CD4-positive, alpha-beta memory T cell (primary cell): ENCODE results near the gene CDK6. TPM values are rescaled to one million over a fixed set of nuclear protein-coding genes. Genes with fewer than 3 reads are reported as not detected.

ENCODE experiments used
- CTCF ChIA-PET: fragments of 350-600 bp; sonication (Branson Sonifier 250); formaldehyde crosslinking; loops from one replicate; lab custom pipeline; 2021; ENCODE audit warnings: inconsistent platforms; ENCODE audit not compliant: partially characterized antibody; lab: Charles Lee
- POLR2A ChIA-PET: fragments of 350-600 bp; sonication (Branson Sonifier 250); formaldehyde crosslinking; loops from one replicate; lab custom pipeline; 2021; ENCODE audit not compliant: partially characterized antibody; lab: Charles Lee
- DNase-seq, 5 donors: peaks; one replicate each; pipeline versions ENCODE4 v3.0.0 to v3.0.0-alpha.2; 2020 to 2022; ENCODE audit warnings: mixed read lengths in 1 of 5
- H3K27ac ChIP-seq: one replicate; pipeline ENCODE4 v1.7.0; 2013; ENCODE audit warnings: low read depth, low read length
- H3K27me3 ChIP-seq: 2 replicates; pipeline ENCODE4 v1.7.0; 2013; ENCODE audit warnings: mild to moderate bottlenecking, low read length, moderate library complexity; ENCODE audit not compliant: insufficient read depth
- H3K36me3 ChIP-seq: 2 replicates; pipeline ENCODE4 v1.7.0; 2013; ENCODE audit warnings: mild to moderate bottlenecking, low read length, moderate library complexity; ENCODE audit not compliant: insufficient read depth
- H3K4me1 ChIP-seq: 2 replicates; pipeline ENCODE4 v1.7.0; 2013; ENCODE audit warnings: mild to moderate bottlenecking, low read length, moderate library complexity; ENCODE audit not compliant: insufficient read depth
- H3K4me3 ChIP-seq, 2 donors: one replicate each; pipeline ENCODE4 v1.7.0; 2013; ENCODE audit warnings: low read length in 2 of 2, mild to moderate bottlenecking in 1 of 2
- H3K9me3 ChIP-seq, 2 donors: one replicate each; pipeline ENCODE4 v1.7.0; 2013; ENCODE audit warnings: low read length in 2 of 2, control low read depth in 1 of 2; ENCODE audit not compliant: control insufficient read depth in 1 of 2
- H3K27ac Mint-ChIP-seq, 7 donors: one replicate each; pipeline ENCODE4 v1.8.0; 2020 to 2021; ENCODE audit warnings: mixed read lengths in 7 of 7, mild to moderate bottlenecking in 6 of 7, inconsistent platforms in 3 of 7, moderate library complexity in 3 of 7
- H3K27me3 Mint-ChIP-seq, 2 donors: one replicate each; pipeline ENCODE4 v1.8.0; 2020 to 2021; ENCODE audit warnings: mixed read lengths in 2 of 2
- H3K36me3 Mint-ChIP-seq, 2 donors: one replicate each; pipeline ENCODE4 v1.8.0; 2020 to 2021; ENCODE audit warnings: mixed read lengths in 2 of 2, inconsistent platforms in 1 of 2, mild to moderate bottlenecking in 1 of 2
- H3K4me1 Mint-ChIP-seq, 4 donors: one replicate each; pipeline ENCODE4 v1.8.0; 2020 to 2021; ENCODE audit warnings: mixed read lengths in 4 of 4, mild to moderate bottlenecking in 1 of 4
- H3K4me3 Mint-ChIP-seq, 8 donors: one replicate each; pipeline ENCODE4 v1.8.0; 2020 to 2021; ENCODE audit warnings: mixed read lengths in 8 of 8, mild to moderate bottlenecking in 7 of 8, moderate library complexity in 6 of 8, inconsistent platforms in 3 of 8
- H3K9me3 Mint-ChIP-seq, 8 donors: one replicate each; pipeline ENCODE4 v1.8.0; 2020 to 2021; ENCODE audit warnings: mixed read lengths in 8 of 8, mild to moderate bottlenecking in 5 of 8, inconsistent platforms in 3 of 8, moderate library complexity in 1 of 8
- intact Hi-C: fragments of 100-400 bp; cut with micrococcal nuclease; formaldehyde crosslinking; loops from one replicate; pipeline ENCODE4 v1.15.1; 2023
- polyA plus RNA-seq, 2 donors: library from polyadenylated mRNA; unstranded; fragments of 300-500 nt; fragmentation: Illumina TruSeq; gene quantifications; one replicate each; pipeline ENCODE4 v1.2.3, GENCODE V29; 2021
- total RNA-seq, 2 experiments: library from RNA; stranded (reverse); gene quantifications; one replicate each; pipeline ENCODE4 v1.2.3, GENCODE V29; 2021

CDK6 gene
- total and polyA plus RNA-seq, 4 experiments from 2014 or later = 18.4 to 23.6 (median 21.1) TPM

DNA sequence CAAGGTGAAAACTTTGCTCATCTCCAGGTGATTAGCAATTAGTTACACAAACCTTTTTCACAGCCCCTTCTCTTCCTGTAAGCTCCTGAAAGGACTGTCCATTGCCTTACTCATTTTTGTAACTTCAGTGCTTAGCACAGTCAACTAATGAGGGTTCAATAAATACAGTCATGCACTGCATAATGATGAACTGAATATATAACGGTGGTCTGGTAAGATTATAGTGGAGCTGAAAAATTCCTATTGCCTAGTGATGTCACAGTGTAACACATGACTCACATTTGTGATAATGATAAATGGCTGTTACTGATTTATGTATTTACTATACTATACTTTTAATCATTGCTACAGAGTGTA is 233.3 kb downstream of the CDK6 start:
- Mint-ChIP-seq H3K27ac (peak overlapping the region in 1 of 7 donors; percentile 4), H3K4me3 (no peak overlapping the region), H3K9me3 (no peaks in the 10 kb centered on the region), H3K4me1 (no peaks in the 10 kb centered on the region), H3K27me3 (no peaks in the 10 kb centered on the region), H3K36me3 (no peaks in the 10 kb centered on the region)
- ChIA-PET CTCF (interaction anchor here (1.3 kb wide), 1 partner anchor 9 kb away, joined by 4 read pairs; no protein-coding TSS in a partner anchor), POLR2A (no interaction called here)
- Histone ChIP-seq H3K9me3 (no peaks in the 10 kb centered on the region), H3K27me3 (no peaks in the 10 kb centered on the region), H3K4me1 (no peaks in the 10 kb centered on the region), H3K36me3 (no peaks in the 10 kb centered on the region), H3K27ac (no peak overlapping the region), H3K4me3 (no peak overlapping the region)
- DNase-seq = no peak
- intact Hi-C loops = no loop called here

DNA sequence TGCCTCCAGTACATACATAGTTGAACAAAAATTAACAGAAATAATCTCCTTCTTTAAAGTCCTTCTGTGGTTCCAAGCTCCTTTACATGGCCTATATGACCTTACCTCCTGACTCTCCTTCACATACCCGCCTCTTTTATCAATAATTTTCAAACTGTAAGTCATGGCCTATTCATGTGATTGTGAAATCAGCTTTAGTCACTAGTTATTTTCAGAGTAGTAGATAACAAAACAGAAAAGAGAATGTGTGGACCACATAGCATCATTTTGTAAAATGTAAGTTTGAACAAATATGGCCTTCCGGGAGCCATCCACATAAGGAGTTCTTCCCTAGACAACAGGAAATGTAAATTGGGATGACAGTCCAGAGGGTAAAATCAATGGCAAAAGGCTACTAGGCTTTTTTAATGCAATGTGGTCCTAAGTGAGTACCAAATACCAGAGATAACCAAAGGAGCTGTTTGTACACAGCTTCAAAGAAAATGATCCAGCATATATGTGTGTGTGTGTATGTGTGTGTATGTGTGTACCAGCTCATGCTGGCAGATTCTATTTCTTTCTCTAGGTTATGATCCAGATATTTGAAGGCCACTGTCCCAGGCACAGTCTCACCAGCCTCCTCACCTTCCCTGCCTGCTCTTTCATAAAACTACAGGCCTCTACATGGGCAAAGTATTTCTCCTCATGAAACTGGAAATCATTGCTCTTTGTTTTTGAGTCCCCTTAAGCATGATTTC is 233.9 kb downstream of the CDK6 start:
- no peak overlapping the region for H3K27ac ChIP-seq
- POLR2A ChIA-PET = no interaction called here
- Mint-ChIP-seq H3K4me1 (no peaks in the 10 kb centered on the region), H3K4me3 (no peak overlapping the region), H3K9me3 (no peaks in the 10 kb centered on the region), H3K27me3 (no peaks in the 10 kb centered on the region), H3K36me3 (no peaks in the 10 kb centered on the region), H3K27ac (peak overlapping the region in 1 of 7 donors; percentile 36)
- H3K9me3 ChIP-seq = no peaks in the 10 kb centered on the region
- H3K4me3 ChIP-seq = no peak overlapping the region
- CTCF ChIA-PET = interaction anchor here (1.3 kb wide), 1 partner anchor 10 kb away, joined by 4 read pairs; no protein-coding TSS in a partner anchor
- H3K4me1 ChIP-seq = no peaks in the 10 kb centered on the region
- H3K27me3 ChIP-seq = no peaks in the 10 kb centered on the region
- H3K36me3 ChIP-seq = no peaks in the 10 kb centered on the region
- DNase-seq = no peak
- intact Hi-C loops = no loop called here

DNA sequence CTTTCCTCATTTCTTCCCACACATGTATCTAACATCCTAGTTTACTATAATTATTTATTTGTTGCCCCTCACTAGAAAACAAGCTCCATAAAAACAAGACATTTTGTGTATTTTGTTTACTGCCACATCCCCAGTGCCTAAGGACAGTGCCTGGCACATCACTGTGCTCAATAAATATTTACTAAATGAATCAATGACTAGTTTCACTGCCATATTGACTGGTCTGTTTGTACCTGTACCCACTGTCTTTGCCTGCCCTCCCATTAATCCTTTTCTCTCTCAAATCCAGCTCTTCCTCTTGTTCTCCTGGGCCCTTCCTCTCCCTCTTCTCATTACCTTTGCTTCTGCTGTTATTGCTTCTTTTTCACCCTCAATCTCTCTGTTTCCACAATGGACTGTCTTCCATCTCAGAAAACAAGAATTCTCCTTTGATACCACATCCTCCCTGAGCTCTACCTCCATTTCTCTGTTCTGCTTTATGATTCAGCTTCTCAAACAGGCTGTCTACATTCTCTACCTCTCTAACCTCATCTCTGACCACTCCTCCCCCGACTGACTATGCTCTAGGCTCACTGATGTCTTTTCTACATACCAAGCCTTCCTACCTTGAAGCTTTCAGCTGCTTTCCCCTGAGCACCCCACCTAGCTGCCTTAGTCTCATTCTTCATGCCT is 237.9 kb downstream of the CDK6 start:
- POLR2A ChIA-PET = no interaction called here
- CTCF ChIA-PET = interaction anchor here (1.1 kb wide), 1 partner anchor 70 kb away, joined by 4 read pairs; the partner anchor contains the start of genes PEX1 and RBM48

DNA sequence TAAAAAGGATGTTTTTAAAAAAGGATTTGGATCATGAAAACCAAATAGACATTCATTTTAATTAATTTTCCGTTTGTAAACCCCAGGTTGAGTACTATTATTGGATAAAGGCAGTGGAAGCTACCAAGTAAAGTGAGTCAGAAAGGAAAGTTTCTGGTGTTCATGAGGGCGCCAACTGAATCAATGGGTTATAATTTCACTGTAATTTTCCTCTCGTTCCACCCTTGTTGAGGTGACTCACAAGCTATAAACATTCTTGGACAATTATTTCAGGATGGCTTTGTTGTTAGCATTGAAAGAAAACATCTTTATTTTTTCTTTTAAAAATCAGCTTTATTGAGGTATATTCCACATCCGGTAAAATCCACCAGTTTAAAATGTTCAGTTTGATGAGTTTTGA is 241.1 kb downstream of the CDK6 start:
- POLR2A ChIA-PET = no interaction called here
- intact Hi-C loops = no loop called here

More for the DNA sequence above, 237.9 kb downstream of the CDK6 start:
- H3K4me3 Mint-ChIP-seq = no peak overlapping the region
- no peak overlapping the region for H3K27ac Mint-ChIP-seq
- no peaks in the 10 kb centered on the region for H3K4me1 Mint-ChIP-seq
- H3K27me3 ChIP-seq = no peaks in the 10 kb centered on the region
- H3K4me3 ChIP-seq = no peak overlapping the region
- no peaks in the 10 kb centered on the region for H3K4me1 ChIP-seq
- H3K27me3 Mint-ChIP-seq = no peaks in the 10 kb centered on the region
- no peaks in the 10 kb centered on the region for H3K36me3 Mint-ChIP-seq
- H3K36me3 ChIP-seq = no peaks in the 10 kb centered on the region
- H3K27ac ChIP-seq = no peak overlapping the region
- intact Hi-C loops = no loop called here
- no peaks in the 10 kb centered on the region for H3K9me3 Mint-ChIP-seq
- no peak for DNase-seq
- no peaks in the 10 kb centered on the region for H3K9me3 ChIP-seq

GRCh38 chr7:92594746-92595145 is 241.6 kb downstream of the CDK6 start:
- ChIA-PET POLR2A (no interaction called here), CTCF (interaction anchor here (1.2 kb wide), 1 partner anchor 16 kb away, joined by 3 read pairs; no protein-coding TSS in a partner anchor)
- H3K36me3 ChIP-seq = no peaks in the 10 kb centered on the region
- Mint-ChIP-seq H3K36me3 (peaks cover 0 to 6% of the 10 kb centered on the region in 2 donors), H3K9me3 (no peaks in the 10 kb centered on the region), H3K27ac (no peak overlapping the region), H3K4me3 (no peak overlapping the region), H3K27me3 (no peaks in the 10 kb centered on the region), H3K4me1 (peaks cover 2 to 18% (median 4%) of the 10 kb centered on the region in 4 donors)
- no peaks in the 10 kb centered on the region for H3K9me3 ChIP-seq
- no peak for DNase-seq
- no peaks in the 10 kb centered on the region for H3K27me3 ChIP-seq
- intact Hi-C loops = loop anchor here (5.0 kb wide), 1 partner anchor 523 kb away; the partner anchor contains the start of gene SAMD9
- H3K4me1 ChIP-seq = peaks cover 3% of the 10 kb centered on the region
- no peak overlapping the region for H3K27ac ChIP-seq
- no peak overlapping the region for H3K4me3 ChIP-seq

More for the DNA sequence above, 241.1 kb downstream of the CDK6 start:
- no peaks in the 10 kb centered on the region for H3K36me3 ChIP-seq
- peaks cover 3% of the 10 kb centered on the region for H3K4me1 ChIP-seq
- Mint-ChIP-seq H3K4me3 (no peak overlapping the region), H3K27ac (no peak overlapping the region), H3K4me1 (peaks cover 2 to 13% (median 4%) of the 10 kb centered on the region in 4 donors), H3K27me3 (no peaks in the 10 kb centered on the region), H3K9me3 (no peaks in the 10 kb centered on the region), H3K36me3 (peaks cover 0 to under 1% of the 10 kb centered on the region in 2 donors)
- H3K9me3 ChIP-seq = no peaks in the 10 kb centered on the region
- no peak for DNase-seq
- H3K4me3 ChIP-seq = no peak overlapping the region
- CTCF ChIA-PET = interaction anchor here (1.0 to 1.2 kb wide), 2 partner anchors 16 to 19 kb away, joined by 3 read pairs; no protein-coding TSS in a partner anchor
- no peak overlapping the region for H3K27ac ChIP-seq
- no peaks in the 10 kb centered on the region for H3K27me3 ChIP-seq

DNA sequence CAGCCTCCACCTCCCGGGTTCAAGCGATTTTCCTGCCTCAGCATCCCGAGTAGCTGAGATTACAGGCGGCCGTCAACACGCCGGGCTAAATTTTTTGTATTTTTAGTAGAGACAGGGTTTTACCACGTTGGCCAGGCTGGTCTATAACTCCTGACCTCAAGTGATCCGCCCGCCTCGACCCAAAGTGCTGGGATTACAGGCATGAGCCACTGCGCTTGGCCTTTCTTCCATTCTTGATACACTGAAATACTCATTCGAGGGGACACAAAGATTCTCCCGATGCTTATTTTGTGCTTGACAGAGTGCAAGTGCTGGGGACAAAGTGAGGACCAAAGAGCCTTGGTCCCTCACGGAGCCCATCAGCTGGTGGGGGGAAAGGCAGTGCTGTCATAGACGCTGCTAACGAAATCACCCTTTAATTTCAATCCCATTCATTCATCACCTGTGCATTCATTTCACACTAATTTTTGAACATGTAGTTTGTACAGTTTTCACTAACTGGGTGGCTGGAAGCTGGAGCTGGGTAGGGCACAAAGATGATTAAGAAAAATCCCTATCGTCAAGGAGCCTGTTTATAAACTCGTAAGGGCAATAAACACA is 245.6 kb downstream of the CDK6 start:
- no peaks in the 10 kb centered on the region for H3K27me3 ChIP-seq
- Mint-ChIP-seq H3K27ac (peak overlapping the region in 5 of 7 donors; percentile 42 to 98 (median 84)), H3K27me3 (no peaks in the 10 kb centered on the region), H3K4me1 (peaks cover 29 to 57% (median 39%) of the 10 kb centered on the region in 4 donors), H3K4me3 (peak overlapping the region; percentile 87 to 98 (median 96)), H3K36me3 (peaks cover 3 to 19% of the 10 kb centered on the region in 2 donors), H3K9me3 (no peaks in the 10 kb centered on the region)
- H3K4me1 ChIP-seq = peaks cover 41% of the 10 kb centered on the region
- no peak overlapping the region for H3K27ac ChIP-seq
- DNase-seq = no peak
- H3K36me3 ChIP-seq = no peaks in the 10 kb centered on the region
- intact Hi-C loops = loop anchor here (1.0 to 5.0 kb wide), 9 partner anchors 20 to 711 kb away; partner anchors contain the start of genes AKAP9, CYP51A1, MTERF1 and PEX1
- H3K9me3 ChIP-seq = no peaks in the 10 kb centered on the region
- peak overlapping the region in 1 of 2 donors; percentile 82 for H3K4me3 ChIP-seq
- ChIA-PET POLR2A (interaction anchor here (1.2 to 2.8 kb wide), 7 partner anchors 19 to 642 kb away, joined by 3 to 20 read pairs (median 5); partner anchors contain the start of genes GATAD1, PEX1, RBM48 and VPS50), CTCF (interaction anchor here (0.7 to 4.1 kb wide), 10 partner anchors 10 to 527 kb away, joined by 3 to 16 read pairs (median 6); partner anchors contain the start of genes PEX1, RBM48 and SAMD9)
